NCI-H82 treated with DMSO at 0.1 percent for 48 hours (cell line): Measurements from ENCODE around the gene UGT2B7.
"Not testable (repeated sequence)": the region's sequence is repeated elsewhere in the genome, so short reads cannot be mapped to it uniquely, and the experiment has no call there.

Experiments used
- DNase-seq: peaks from one replicate; lab custom pipeline; 2025; ENCODE audit not compliant: unreplicated experiment; lab: John Stamatoyannopoulos, UW

UGT2B7 gene

GRCh38 chr4:69096111-69096656 lies at the start of gene UGT2B7:
Gene UGT2B7 (plus strand): TSS chr4:69096474. CDS start chr4:69096521, 47 bp downstream.
- DNase-seq, result no peak

GRCh38 chr4:69049860-69050259 lies 46.4 kb upstream of the UGT2B7 start:
- no peak for DNase-seq

- DNase-seq, result not testable (repeated sequence)
Observed at GRCh38 chr4:69050853-69051575, 45.3 kb upstream of the UGT2B7 start.

GRCh38 chr4:69051576-69051943 lies 44.7 kb upstream of the UGT2B7 start:
- no peak for DNase-seq

GRCh38 chr4:69053309-69053885 lies 42.9 kb upstream of the UGT2B7 start:
- not testable (repeated sequence) for DNase-seq

GRCh38 chr4:69054033-69054432 lies 42.2 kb upstream of the UGT2B7 start:
- DNase-seq, result not testable (repeated sequence)

- DNase-seq, result no peak
Observed at GRCh38 chr4:69054578-69055200, 41.6 kb upstream of the UGT2B7 start.

- DNase-seq, result no peak
Observed at GRCh38 chr4:69056150-69056549, 40.1 kb upstream of the UGT2B7 start.

GRCh38 chr4:69056921-69057550 lies 39.2 kb upstream of the UGT2B7 start:
- no peak for DNase-seq

- no peak for DNase-seq
Observed at GRCh38 chr4:69057620-69058409, 38.5 kb upstream of the UGT2B7 start.

GRCh38 chr4:69058410-69059059 lies 37.7 kb upstream of the UGT2B7 start:
- no peak for DNase-seq

GRCh38 chr4:69060651-69061308 lies 35.5 kb upstream of the UGT2B7 start:
- DNase-seq, result no peak

- no peak for DNase-seq
Observed at GRCh38 chr4:69064391-69064790, 31.9 kb upstream of the UGT2B7 start.

GRCh38 chr4:69066945-69067344 lies 29.3 kb upstream of the UGT2B7 start:
- DNase-seq, result no peak

- no peak for DNase-seq
Observed at GRCh38 chr4:69069085-69069484, 27.2 kb upstream of the UGT2B7 start.

- DNase-seq, result no peak
Observed at GRCh38 chr4:69070590-69070989, 25.7 kb upstream of the UGT2B7 start.

GRCh38 chr4:69071286-69071685 lies 25.0 kb upstream of the UGT2B7 start:
- no peak for DNase-seq

- DNase-seq, result no peak
Observed at GRCh38 chr4:69073375-69073774, 22.9 kb upstream of the UGT2B7 start.

GRCh38 chr4:69075061-69075792 lies 21.0 kb upstream of the UGT2B7 start:
- DNase-seq, result no peak
